ENCODE data around the gene CREB5. TPM values are rescaled to one million over a fixed set of nuclear protein-coding genes. Genes with fewer than 3 reads are reported as not detected.

The CREB5 gene
- total RNA-seq, 1 experiment from 2014 or later: 4.2 TPM

DNA sequence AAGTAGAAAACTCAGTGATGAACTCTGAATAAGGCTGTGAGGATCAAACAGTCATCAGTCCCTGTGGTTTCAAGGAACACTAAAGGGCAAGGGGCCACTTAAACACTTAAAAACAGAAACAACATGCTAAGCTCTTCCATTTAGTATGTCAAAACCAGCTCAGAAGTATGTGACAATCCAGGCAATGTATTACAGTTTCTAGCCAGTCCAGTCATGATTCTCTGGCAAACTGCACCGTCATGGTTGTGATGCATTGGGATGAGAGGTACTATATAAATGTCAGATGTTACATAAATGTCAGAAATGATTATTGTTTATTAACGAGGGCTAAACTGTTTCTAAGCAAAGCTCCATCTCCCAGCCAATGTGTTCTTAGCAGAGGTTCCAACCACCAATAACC, 4.7 kb upstream of the CREB5 start:
- DNase-seq (ENCODE audit: low read depth): peak; percentile 11

DNA sequence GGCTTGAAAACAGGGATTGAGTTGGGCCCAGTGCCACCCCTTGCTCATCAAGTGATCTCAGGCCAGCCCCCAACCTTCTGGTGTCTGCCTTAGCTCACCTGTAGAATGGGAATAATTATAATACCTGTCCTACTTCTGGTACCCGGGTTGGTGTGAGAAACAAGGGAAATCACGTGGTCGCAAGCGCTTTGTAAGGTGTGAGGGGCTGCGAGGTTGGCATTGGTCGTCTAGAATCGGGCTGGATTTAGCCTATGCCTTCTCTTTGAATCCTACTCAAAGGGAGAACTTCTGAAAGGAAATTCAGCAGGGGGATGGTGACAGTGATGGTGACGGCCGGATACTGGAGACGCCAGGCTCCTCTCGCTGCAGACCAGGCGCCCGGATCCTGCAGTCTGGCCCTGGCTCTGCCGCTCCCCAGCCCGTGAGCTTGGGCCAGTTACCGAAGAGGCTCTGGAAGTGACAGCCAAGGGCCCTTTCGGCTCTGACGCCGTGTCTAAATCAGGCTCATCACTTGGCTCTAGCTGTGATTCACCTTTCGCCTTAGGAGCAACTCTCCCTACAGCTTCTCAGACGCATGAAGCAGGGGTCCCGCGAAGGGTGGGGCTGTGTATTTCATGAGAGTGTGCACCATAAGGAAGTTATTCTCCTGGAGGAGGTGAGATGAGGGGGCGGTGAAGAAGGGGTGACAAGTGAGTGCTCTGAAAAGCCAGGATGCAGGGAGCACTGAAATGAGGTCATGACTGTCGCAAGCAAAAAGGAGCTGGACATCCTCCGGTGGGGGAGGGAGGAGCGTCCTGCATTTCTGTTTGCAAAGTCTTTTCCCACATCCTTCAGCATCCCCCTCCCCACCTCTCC, 4.0 kb upstream of the CREB5 start:
- DNase-seq (ENCODE audit: low read depth): no peak

DNA sequence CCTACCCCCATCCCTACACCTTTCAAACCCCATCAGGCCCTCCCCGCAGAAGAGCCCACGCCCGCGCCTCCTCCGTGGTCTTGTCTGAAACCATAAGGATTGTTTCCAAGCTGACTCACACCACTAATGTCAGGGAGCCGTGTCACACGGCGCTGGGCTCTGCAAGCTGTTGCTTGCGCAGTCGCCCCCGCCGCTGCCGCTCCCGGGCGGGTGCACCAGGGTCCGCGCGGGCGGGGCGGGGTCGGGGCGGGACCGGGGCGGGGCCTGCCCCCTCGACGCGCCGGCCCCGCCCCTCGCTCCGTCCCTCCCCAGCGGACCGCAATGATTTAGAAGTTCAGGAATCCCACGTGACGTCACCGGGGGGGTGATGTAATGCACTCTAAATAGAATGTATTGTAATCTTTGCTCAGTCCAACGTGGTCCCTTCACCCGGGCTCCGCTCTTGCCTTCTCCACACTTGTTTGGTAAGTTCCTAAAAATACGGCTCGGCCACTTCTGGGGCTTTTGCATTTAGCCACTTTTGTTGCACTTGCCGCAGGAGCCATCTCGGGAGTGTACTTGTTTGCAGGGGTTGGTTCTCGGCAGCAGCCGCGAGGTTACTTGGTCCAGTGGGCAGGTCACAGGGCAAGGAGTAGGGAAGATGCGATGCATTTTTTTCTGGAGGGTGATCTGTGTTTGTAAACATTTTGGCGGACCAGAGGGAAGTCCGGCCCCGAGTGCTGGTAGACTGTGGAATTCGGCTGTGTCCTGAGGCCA, 3.2 kb upstream of the CREB5 start:
- DNase-seq (ENCODE audit: low read depth): peak; percentile 91

DNA sequence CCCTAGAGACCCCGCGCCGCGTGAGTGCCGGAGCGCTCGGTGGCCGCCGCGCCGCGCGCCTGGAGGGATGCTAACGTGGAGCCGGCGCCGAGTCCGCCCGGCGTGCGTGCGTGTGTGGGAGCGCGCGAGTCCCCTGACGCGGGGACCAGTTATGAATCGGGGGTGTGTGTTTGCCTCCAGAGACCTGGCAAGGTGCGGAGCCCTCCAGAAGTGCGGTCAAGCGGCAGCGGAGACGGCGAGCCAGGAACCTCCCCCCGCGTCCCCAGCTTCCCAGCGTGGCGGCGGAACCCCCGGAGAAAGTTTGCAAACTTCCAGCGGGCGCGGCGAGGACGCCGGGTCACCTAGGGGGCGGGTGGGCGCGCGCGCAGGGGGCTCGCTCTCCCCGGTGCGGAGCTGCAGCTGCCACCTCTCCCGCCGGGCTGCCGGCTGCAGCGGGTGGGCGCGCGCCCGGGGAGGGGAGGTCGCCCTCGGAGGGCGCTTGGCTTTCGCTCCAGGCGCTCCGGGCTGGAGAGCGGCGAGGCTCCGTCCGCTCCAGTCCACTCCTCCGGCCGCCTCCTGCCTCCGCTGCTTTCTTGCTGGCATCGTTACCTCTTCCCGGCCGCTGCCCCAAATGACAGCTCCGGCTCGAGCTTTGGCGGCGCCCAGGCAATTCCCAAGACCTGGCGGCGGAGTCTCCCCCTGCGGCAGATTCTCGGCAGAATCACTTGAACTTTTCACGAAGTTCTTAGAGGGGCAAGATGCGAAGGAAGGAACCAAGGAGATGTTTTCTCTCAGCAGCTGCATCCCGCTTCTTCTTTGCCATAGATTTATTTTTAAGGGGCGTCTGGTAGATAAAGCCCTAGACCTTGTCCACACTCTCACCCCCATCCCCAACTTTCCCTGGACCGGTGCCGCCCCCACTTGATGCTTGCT, 2.3 kb upstream of the CREB5 start:
- peak; percentile 53 for DNase-seq (ENCODE audit: low read depth)

DNA sequence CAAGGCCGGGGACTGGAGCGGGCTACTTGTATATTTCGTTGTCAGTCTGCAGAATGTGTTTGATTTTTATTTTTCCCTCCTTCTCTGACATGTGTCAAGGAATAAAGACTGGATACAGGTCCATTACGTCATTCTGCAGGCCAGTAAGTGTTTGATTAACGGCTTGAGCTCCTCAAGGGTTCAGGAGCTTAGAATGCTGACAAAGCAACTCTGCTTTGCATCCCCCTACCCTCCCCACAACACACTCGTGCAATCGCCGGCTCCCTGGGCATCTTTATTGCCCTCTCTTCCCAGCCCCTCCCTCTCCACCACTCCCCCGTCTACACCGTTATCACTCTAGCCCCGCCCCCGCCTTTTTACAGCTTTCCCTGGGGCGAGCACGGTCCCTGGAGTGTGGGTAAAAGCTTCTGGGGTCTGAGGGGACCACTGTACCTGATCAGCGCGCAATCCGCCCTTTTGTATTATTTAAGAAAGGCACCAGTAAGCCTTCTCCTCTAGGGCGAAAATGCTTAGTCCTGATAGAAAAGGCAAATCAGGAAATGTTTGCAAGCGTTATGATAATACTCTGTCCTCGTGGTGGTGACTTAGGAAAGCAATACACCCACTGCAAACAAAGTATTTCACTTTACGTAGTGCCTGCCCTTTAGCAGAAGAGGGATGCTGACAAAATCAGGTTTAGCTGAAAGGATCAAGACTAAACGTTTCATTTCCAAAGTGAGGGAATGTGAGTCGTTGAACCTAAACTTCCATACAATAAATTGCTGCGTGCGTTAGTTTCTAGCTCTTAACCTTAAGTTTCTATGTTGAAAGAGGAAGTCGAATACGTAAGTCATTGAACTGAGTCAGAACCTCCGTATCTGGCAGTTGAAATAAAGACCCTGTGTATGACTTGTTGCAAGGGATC, 1.4 kb upstream of the CREB5 start:
- DNase-seq (ENCODE audit: low read depth): peak; percentile 16

DNA sequence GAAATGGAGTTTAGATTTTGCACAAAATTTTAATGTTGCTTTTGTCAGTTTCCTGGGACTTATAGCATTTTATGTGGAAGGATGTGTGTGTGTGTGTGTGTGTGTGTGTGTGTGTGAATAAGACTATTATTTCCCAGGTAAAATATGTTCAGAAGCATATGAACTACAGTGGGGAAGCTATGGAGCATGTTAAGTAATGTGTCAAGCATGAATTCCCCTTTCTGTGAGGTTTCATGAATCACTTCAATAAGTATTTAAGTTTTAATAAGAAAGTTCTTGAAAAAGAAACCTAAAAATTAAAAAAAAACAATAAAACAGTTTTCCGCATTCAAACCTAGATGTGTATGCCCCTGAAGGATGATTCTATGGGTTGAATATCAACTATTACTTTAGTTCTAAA, 693 bp downstream of the CREB5 start:
- DNase-seq (ENCODE audit: low read depth): no peak

DNA sequence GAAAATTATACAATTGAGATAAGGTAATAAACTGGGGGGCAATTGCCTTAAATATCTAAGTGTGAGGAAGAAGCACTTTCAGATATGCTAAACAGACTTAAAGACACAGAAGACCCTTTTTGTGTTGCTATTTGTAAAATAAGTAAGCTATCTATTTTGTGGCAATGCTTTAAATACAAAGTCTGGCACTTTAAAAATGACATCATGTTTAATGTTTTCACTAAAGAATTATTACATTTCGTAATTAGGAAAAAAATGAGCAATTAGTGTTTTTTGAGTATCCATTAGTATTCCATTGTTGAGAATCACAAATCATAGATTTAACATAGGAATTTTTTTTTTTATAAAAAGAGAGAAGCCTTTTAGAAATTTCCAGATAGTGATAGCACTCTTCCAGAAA, 2.1 kb downstream of the CREB5 start:
- no peak for DNase-seq (ENCODE audit: low read depth)

GRCh38 chr7:28417321-28417940, 5.1 kb downstream of the CREB5 start:
- no peak for DNase-seq (ENCODE audit: low read depth)

DNA sequence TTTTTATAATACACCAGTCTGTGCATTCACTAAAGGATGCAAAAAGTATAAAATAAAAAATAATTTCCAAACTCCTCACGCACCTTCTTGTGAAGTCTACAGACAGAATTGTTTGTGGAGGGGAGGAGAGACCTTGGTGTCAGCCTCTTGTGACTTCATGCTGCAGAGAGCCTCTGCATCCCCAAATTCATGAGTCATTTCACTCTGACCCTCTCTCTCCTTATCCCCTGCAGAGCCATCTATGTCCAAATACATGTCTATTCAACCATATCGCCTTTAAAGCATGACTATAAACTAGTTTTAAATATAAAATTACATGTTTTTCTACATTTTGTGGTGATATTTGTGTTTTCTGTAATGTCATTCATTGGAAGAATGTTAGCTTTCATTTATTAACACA, 6.0 kb downstream of the CREB5 start:
- no peak for DNase-seq (ENCODE audit: low read depth)

DNA sequence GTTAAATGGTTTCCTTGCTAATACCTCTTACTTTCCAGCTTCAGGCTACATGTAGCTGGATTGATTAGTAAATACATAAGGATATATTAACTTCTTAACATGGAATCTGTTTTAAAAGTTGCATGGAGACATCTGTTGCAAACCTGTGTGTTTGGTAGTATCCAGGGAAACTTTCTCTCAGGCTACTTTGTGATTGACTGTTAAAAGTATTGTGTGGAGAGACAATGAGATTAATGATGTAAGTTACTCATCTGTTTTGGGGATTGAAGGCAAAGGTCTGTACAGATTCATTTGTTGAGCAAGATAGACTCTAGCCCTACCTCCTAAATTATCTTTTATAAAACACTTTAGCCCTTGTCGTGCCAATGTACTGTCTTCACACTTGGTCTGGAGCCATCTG, 6.6 kb downstream of the CREB5 start:
- DNase-seq (ENCODE audit: low read depth): no peak

GRCh38 chr7:28419716-28420115, 7.4 kb downstream of the CREB5 start:
- peak; percentile 61 for DNase-seq (ENCODE audit: low read depth)

GRCh38 chr7:28423112-28423511, 10.8 kb downstream of the CREB5 start:
- no peak for DNase-seq (ENCODE audit: low read depth)

DNA sequence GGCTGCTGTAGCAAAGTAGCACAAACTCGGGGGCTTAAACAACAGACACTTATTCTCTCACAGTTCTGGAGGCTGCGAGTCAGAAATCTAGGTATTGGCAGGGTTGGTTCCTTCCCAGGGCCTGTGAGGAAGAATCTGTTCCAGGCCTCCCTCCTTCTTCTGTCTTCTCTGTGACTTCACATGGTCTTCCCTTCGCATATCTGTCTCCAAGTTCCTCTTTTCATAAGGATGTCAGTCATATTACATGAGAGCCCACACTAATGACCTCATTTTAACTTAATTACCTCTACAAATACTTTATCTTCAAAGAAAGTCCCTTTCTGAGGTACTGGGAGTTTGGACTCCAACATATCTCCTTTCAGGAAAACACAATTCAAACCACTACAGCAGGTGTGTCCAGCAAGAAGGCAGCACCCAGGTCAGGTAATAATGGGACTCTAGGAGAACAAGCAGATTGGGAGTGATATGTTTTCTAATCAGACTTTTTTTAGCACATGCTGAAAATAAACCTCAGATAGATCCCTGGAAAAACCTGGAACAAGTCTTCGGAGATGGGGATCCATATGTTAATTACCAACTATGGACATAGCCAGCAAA, 11.7 kb downstream of the CREB5 start:
- no peak for DNase-seq (ENCODE audit: low read depth)

- no peak for DNase-seq (ENCODE audit: low read depth)
These were observed 13.2 kb downstream of the CREB5 start for GRCh38 chr7:28425496-28425895.

DNA sequence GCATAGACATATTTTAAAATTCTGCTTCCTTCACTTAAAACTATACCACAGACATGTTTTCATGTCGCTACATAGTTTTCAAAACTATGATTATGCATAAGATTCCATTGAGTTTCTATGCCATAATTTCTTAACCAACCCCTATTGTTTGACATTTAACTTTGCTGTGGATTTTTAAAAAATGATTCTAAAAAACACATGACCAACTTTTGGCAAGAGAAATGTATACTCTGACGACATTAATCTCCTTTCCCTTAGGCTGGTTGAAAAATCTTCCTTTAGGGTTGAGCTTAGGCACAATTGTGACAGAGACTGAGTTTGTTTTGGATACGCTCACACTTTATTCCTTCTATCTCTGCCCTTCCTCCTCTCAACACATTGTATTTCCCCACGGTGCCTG, 14.9 kb downstream of the CREB5 start:
- DNase-seq (ENCODE audit: low read depth): no peak

- DNase-seq (ENCODE audit: low read depth): no peak
These were observed 18.3 kb downstream of the CREB5 start for GRCh38 chr7:28430616-28431015.

DNA sequence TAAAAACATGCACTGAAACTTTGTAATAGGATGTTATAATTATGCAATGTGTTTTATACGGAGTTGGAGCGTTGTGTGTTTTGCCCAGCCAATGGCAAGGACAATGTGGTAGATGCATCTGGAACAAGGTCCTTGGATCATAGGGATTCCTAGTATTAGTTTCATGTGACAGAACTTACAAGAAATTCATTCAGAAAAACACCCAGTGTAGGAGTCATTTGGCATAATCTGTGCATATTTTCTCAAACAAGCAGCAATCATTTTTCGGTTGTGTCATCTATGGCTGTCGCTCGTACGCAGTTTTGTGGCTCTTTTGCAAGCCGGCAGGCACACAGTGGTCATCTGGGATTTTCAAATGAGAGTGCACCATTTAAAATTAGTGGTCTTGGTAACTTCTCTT, 19.8 kb downstream of the CREB5 start:
- no peak for DNase-seq (ENCODE audit: low read depth)

DNA sequence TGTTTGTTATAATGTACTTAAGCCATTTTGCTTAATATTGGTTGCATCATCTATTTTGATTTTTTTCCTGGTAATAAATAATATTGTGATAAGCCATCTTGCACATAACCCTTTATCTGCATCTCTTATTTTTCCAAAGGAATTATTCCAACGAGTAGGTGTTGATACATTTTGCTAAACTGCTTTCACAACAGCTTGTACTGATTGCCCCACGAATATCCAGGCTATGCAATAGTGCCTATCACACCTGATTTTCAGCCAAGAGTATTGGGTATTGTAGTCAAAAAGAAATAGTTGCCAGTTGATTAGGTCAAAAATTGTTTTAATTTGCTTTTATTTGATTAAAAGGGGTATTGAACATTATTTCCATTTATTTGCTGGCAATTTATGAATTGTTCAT, 20.7 kb downstream of the CREB5 start:
- no peak for DNase-seq (ENCODE audit: low read depth)

GRCh38 chr7:28433699-28434219, 21.4 kb downstream of the CREB5 start:
- peak; percentile 14 for DNase-seq (ENCODE audit: low read depth)

- no peak for DNase-seq (ENCODE audit: low read depth)
These were observed 22.2 kb downstream of the CREB5 start for GRCh38 chr7:28434510-28434909.

All from M059J (cell line).